Measurements from ENCODE around the gene PIWIL1.
A peak's percentile ranks its signal among the peaks of the same experiment; 100 is the strongest.

PIWIL1 gene

DNA sequence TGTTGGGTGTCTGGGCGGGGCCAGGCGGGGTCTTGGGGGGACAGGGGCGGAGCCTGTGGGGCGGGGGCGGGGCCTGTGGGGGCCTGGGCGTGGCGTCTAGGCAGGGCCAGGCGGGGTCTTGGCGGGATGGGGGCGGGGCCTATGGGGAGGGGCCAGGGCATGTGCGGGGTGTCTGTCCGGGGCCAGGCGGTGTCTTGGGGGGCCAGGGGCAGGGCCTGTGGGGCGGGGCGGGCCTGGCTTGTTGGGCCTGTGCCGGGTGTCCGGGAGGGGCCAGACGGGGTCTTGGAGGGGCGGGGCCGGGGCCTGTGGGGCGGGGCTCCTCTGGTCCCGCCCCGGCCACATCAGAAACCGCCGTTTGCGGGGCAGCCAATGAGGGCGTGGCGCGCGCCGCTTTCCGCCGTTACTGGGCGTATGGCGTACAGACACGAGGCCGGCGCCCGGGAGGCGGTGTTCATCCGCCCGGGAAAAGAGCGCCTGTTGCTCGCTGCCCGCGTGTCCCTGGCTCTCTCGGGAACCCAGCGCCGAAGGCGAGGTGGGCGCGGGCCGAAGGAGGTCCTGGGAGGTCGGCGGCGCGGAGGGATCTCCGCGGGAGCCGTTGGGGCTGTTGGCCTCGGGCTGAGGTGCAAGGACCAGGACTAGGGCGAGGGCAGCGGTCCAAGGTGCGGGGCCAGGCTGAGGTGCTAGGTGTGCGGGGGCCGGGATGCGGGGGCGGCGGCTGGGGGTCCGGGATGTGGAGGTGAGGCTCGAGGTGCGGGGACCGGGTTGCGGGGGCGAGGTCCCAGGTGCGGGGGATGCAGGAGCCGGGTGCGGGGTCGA is at the start of gene PIWIL1:
Gene PIWIL1, plus strand, starts transcription at position 400 of the 816 bp plus-strand sequence. CDS start 4,705 bp downstream, outside the sequence.
- DNase-seq: no peak

DNA sequence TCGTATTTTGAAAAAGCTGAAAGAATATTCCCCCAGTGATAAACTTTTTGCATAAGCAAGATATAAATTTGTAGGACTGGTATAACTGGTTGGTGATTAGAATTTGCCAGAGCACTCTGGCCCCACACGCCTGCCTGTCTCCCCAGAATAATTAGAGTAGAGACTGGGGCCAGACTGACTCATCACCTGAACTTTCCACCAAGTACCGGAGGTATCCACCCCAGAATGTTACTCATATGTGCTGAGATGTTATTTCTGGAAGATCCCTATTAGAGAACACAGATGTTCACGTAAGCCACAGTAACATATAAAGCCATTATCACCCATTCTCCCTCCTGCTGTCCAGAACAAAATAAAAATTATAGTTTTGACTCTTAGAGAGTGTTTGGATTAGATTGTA is 49.5 kb upstream of the PIWIL1 start:
- no peak for DNase-seq

DNA sequence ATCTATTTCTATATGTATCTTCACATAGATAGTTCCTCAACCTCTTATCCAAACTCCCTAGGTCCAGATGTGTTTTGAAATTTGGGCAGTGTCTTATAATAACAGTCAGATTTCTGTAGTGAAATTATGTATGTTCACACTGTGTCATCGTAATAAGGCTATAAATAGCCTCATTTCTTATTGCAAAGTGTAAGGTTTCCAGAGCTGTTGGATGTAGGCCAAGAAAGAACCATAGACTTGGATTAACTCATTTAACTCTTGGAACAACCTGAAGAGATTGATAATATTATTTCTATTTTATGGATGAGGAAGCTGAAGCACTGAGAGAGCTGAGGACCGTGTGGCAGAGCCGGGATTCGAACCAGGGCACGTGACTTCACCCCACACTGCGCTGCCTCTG is 49.0 kb upstream of the PIWIL1 start:
- DNase-seq: no peak

DNA sequence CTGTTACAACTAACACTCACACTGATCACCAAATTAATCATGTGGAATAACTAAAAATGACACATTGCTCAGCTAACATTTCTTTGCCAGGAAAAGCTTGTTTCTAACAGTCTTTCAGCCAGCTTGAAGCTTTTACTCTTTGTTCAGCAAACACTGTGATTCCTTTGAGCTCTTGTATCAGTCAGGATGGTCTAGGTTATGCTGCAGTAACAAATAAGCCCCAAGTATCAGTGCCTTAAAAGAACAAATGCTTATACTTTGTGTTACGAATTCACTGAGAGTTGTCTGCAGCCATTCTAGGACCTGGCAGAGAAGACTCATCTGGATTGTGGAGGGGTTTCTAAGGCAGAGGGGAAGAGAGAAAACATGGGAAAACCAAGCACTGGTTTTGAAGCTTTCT is 47.6 kb upstream of the PIWIL1 start:
- no peak for DNase-seq

DNA sequence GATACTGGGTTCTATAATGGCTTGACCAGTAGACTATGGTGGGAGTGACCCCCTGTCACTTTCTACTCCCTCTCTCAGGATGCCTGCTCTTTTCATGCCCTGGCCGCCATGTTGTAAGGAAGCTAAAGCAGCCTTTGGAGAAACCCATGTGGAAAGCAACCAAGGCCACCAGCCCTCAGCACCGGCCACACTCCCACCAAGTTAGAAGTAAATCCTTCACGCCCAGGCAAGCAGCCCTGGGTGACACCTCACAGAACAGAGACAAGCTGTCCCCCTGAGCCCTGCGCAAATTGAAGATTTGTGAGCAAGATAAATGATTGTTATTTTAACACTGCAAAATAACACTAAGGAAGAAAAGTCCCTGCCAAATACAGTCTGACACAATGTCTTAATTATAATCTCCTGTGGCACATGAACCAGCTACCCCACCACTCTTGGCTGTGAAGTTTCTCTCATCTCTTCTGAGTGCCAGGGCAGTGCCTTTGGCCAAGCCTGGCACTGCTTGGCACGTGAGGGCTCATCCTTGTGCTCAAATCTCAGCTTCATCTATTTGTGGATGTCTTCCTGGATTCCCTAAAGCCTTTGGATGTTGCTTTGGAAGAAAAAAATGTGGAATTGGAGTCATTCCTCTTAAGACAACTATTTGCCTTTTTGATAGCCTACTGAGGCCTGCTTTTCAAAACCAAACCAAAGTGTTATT is 39.2 kb upstream of the PIWIL1 start:
- no peak for DNase-seq

- no peak for DNase-seq
These were observed 38.1 kb upstream of the PIWIL1 start for GRCh38 chr12:130299574-130299973.

- no peak for DNase-seq
These were observed 37.6 kb upstream of the PIWIL1 start for GRCh38 chr12:130300090-130300489.

DNA sequence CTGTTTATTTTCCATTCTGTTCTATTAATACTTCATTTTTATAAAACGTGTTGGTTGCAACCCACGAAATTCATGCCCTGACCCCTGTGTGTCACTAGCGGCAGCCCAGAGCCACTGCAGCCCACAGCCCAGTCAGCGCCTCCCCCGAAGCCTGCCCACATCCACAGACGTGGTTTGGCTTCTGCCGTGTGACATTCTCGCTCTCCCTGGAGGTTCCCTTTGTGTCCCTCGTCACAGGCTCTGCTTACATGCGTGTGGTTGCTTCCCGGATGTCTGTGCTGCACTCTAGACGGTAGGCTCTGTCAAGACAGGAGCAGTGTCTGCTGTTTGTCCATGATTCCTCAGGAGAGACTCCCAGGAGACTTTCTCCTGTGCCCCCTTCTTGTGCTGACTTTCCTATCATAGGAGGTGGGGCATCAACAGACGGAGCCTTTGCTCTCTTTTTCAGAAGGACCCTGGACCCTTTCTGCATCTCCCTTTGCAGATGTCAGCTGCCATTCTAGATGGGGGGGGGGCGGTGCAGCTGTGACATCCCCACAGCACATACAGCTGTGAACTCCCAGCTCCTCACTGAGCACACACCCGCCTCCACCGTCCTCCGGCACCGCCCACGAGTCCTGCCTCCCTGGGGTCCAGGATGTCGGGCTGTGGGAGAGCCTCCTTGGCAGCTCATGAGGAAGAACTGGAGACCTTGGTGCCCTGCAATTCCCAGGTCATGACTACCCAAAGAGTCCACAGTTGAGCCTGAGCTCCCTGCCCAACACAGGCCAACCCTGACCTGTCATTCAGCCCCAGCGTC is 36.8 kb upstream of the PIWIL1 start:
- DNase-seq: no peak

- no peak for DNase-seq
These were observed 36.1 kb upstream of the PIWIL1 start for GRCh38 chr12:130301559-130301958.

DNA sequence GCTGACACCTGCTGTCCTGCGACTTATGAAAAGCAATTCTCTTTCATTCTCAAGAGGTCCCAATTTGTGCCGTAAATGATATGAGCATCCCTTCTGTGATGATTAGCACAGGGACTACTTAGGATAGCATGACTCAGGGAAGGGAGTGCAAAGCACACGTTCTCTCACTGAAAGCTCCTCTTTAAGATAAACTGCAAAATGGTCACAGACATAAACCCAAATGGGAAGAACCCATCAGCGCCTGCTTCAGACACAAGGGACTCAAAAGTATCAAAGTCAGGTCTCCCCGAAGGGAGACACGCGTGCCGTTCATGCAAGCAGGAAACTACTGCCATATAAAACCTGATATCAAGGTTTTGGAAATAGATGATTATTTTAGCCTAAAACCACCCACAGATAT is 33.9 kb upstream of the PIWIL1 start:
- no peak for DNase-seq

DNA sequence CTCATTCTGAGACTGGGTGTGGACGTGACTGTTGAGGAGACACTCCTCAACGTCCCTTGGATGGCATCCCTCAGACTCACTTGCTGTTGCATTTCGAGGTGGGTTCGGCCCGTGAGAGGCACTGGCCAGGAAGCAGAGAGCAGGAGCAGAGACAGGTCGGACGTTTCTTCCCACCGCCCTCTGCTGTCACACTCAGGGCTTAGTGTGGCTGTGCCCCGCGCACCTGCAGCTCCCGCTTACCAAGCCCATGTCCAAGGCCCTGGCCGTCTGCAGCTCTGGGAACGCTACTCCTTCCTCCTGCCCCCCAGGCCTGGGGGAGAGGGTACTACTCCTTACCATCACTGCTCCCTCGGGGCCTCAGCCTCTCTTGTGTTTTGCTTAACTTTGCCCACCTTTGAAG is 29.8 kb upstream of the PIWIL1 start:
- DNase-seq: no peak

GRCh38 chr12:130308393-130308792 is 29.3 kb upstream of the PIWIL1 start:
- DNase-seq: no peak

DNA sequence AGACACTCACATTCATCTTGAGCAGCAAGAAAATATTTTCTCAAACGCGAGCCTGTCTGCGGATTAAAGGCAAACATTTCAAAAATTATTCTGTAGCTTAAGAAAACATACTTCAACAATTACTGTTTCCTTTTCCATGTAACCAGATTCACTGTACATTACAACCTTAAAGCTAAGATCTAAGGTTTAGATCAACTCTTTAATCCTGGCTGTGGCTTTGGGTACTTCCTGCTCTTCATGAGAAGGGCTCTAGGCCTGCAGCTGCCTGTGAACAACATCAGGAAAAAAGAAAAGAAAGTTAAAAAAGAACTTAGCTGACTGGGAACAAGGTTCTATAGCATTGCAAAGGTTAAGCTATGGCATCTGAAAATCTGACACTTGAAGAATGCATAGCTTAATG is 21.4 kb upstream of the PIWIL1 start:
- DNase-seq: no peak

GRCh38 chr12:130320536-130320935 is 17.2 kb upstream of the PIWIL1 start:
- no peak for DNase-seq

GRCh38 chr12:130322263-130322662 is 15.4 kb upstream of the PIWIL1 start:
- DNase-seq: no peak

GRCh38 chr12:130330685-130331084 is 7.0 kb upstream of the PIWIL1 start:
- no peak for DNase-seq

- no peak for DNase-seq
These were observed 6.5 kb upstream of the PIWIL1 start for GRCh38 chr12:130331146-130331545.

DNA sequence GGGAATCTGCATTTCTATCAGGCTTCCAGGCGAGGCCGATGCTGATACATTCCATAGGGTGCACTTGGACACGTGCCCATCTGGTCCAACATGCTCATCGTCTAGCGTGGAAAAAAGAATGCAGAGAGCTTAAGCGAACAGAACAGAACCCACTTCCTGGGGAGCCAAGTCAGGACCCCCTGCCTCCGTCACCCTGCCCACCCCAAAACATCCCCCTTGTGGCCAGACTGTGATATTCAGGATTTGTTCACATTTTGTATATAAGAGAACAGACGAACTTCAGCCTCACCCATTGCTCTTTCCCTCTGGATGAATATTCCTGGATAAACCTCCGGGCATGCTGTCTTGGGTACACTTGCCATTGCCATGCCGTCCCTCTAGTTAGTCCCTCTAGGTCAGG is 4.3 kb upstream of the PIWIL1 start:
- no peak for DNase-seq

- no peak for DNase-seq
These were observed 3.3 kb upstream of the PIWIL1 start for GRCh38 chr12:130334399-130334798.

DNA sequence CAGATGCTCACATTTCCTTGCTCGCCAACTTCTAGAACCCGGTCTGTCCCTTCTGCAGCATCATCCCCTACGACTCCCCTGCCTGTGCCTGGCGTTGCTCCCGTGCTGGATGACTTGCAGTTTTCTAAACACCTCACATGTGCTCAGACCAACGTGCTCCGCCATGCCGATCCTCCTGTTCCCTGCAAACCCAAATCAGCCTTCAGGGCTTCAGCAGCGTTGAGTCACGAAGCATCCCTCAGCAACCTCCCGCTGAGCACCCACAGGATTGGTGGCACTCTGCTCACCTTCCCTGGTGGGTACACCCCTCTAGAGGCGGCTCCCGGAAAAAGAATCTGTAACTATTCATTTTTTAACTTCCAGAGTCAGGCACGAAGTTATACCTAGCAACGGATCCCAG is 2.8 kb upstream of the PIWIL1 start:
- DNase-seq: no peak

DNA sequence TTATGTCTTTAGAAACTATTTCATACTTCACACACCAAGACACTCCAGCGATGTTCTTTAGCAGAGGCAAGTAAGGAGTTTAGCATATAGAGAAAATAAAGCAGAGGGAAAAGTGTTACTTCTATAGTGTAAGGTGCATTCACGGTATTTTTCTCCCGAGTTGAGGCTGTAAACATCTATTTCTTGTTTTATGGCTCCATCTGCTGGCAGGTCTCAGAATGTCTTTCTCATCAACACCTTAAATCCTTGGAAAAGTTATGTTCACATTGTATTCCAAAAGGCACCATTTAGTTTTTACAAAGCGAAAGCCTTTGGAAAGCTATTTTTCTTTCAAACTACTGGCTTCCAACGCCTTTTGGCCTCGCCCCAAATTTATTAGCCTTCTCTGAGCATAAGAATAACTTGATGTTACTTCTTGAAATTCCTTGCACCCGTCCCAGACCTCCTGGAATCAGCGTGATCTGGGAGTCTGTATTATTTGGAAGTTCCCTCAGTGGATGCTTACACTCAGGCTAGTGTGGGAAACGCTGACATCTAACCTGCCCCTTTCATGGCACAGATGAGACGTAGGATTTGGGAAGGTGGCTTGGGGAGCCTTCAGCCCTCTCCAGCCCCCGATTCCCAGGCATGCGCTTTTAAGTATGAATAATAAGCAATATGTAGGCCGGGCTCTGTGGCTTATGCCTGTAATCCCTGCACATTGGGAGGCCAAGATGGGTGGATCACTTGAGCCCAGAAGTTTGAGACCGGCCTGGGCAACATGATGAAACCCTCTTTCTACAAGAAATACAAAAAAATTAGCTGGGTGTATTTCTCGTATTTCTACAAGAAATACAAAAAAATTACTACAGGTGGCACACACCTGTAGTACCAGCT is 1.9 kb upstream of the PIWIL1 start:
- peak; percentile 41 for DNase-seq

DNA sequence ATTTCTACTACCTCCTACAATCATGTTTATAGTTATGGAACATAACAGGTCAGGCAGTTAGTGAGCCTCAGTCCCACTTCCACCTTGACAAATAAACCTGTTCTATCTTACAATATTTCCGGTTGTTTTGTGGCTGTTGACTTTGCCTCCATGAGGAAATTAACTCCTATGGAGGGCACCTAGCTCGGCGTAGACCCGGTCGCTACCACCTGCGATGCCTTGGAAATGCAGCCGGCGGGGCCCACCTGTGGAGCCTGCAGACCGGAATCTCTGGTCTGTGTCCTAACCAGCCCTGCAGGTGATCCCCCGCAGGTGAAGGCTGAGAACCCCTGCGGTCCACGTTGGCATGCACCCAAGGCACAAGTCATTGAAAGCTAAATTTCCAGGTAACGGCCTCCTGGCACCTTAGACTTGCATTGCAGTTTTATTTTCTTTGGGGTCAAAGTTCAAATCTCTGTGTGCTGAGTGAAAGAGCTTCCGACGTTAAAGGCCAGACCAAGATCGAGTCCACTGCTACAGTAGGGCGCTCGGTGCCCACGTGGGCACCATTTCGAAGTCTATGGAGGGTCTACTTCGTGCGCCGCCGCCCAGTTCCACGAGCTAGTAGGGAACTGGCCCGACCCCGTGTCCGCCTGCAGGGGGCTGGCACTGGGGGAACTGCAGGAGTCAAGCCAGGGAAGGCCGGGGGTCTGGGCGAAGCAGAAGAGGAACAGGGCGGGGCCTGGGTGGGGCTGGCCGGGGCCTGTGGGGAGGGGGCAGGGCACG is 782 bp upstream of the PIWIL1 start:
- no peak for DNase-seq

Measured in NCI-H1694 treated with DMSO at 0.1 percent for 48 hours (cell line).